Naive thymus-derived CD8-positive, alpha-beta T cell (primary cell): ENCODE data around the gene RFPL2. TPM values are rescaled to one million over a fixed set of nuclear protein-coding genes. Genes with fewer than 3 reads are reported as not detected.
"Not testable (repeated sequence)": the region's sequence is repeated elsewhere in the genome, so short reads cannot be mapped to it uniquely, and the experiment has no call there.

Experiments used
- ATAC-seq, 2 donors: fragments of 150-1000 bp; cut with Tn5 transposase in 1 of 2; sonication (Bioruptor Pico), chemical (Tn5 transposase) in 1 of 2; 1 replicate in 1 of 2; 2 replicates in 1 of 2; pipeline ENCODE4 v1.10.0; 2021; ENCODE audit warnings: mild to moderate bottlenecking in 2 of 2, moderate library complexity in 2 of 2
- POLR2A ChIA-PET: fragments of 350-600 bp; sonication (Branson Sonifier 250); formaldehyde crosslinking; loops from one replicate; lab custom pipeline; 2021; ENCODE audit warnings: antibody characterized with exemption; lab: Charles Lee
- DNase-seq, 10 donors: peaks; one replicate each; pipeline versions ENCODE4 v3.0.0 to v3.0.0-alpha.2; 2020 to 2022
- H3K27ac Mint-ChIP-seq, 10 donors: one replicate each; pipeline ENCODE4 v1.8.0; 2020 to 2022; ENCODE audit warnings: mild to moderate bottlenecking in 10 of 10, mixed read lengths in 10 of 10, moderate library complexity in 4 of 10, inconsistent platforms in 1 of 10
- H3K27me3 Mint-ChIP-seq, 5 donors: one replicate each; pipeline ENCODE4 v1.8.0; 2021 to 2022; ENCODE audit warnings: mixed read lengths in 5 of 5
- H3K36me3 Mint-ChIP-seq, 3 donors: one replicate each; pipeline ENCODE4 v1.8.0; 2020 to 2022; ENCODE audit warnings: mixed read lengths in 3 of 3, mild to moderate bottlenecking in 2 of 3, inconsistent platforms in 1 of 3
- H3K4me1 Mint-ChIP-seq, 4 donors: one replicate each; pipeline ENCODE4 v1.8.0; 2021 to 2022; ENCODE audit warnings: mixed read lengths in 4 of 4
- H3K4me3 Mint-ChIP-seq, 10 donors: one replicate each; pipeline ENCODE4 v1.8.0; 2020 to 2022; ENCODE audit warnings: mild to moderate bottlenecking in 10 of 10, mixed read lengths in 10 of 10, moderate library complexity in 6 of 10, inconsistent platforms in 1 of 10
- H3K9me3 Mint-ChIP-seq, 9 donors: one replicate each; pipeline ENCODE4 v1.8.0; 2020 to 2022; ENCODE audit warnings: mixed read lengths in 9 of 9, mild to moderate bottlenecking in 3 of 9, inconsistent platforms in 1 of 9, moderate library complexity in 1 of 9
- polyA plus RNA-seq, 3 donors: library from polyadenylated mRNA; unstranded; fragments of 300-500 nt; fragmentation: Illumina TruSeq; gene quantifications; one replicate each; pipeline ENCODE4 v1.2.3, GENCODE V29; 2021
- total RNA-seq, 8 experiments: library from RNA in 2 of 8; stranded (reverse) in 2 of 8; gene quantifications; one replicate each; pipeline ENCODE4 v1.2.3 and lab custom pipeline; 2021 to 2026

RFPL2 gene
- total and polyA plus RNA-seq, 5 experiments from 2014 or later, result 0.69 to 2.4 (median 0.81) TPM; not detected in 2

- H3K36me3 Mint-ChIP-seq, result no peaks in the 10 kb centered on the region
- H3K9me3 Mint-ChIP-seq, result peaks cover 0 to under 1% (median 0%) of the 10 kb centered on the region in 9 donors
- no peak overlapping the region for H3K4me3 Mint-ChIP-seq
- no peak overlapping the region for H3K27ac Mint-ChIP-seq
- H3K4me1 Mint-ChIP-seq, result peaks cover 0 to 3% (median 0%) of the 10 kb centered on the region in 4 donors
- POLR2A ChIA-PET, result no interaction called here
- ATAC-seq, result no peak
- no peak for DNase-seq
- H3K27me3 Mint-ChIP-seq, result peaks cover 19 to 40% (median 20%) of the 10 kb centered on the region in 5 donors
Observed at GRCh38 chr22:32181043-32181442, 23.8 kb downstream of the RFPL2 start.

GRCh38 chr22:32177221-32177765, 27.6 kb downstream of the RFPL2 start:
- peaks cover 0 to 6% (median 0%) of the 10 kb centered on the region in 4 donors for H3K4me1 Mint-ChIP-seq

GRCh38 chr22:32175683-32176644, 28.9 kb downstream of the RFPL2 start:
- Mint-ChIP-seq H3K9me3 (no peaks in the 10 kb centered on the region), H3K27me3 (peaks cover 25 to 58% (median 32%) of the 10 kb centered on the region in 5 donors), H3K4me1 (peaks cover 0 to 6% (median 0%) of the 10 kb centered on the region in 4 donors), H3K36me3 (no peaks in the 10 kb centered on the region), H3K4me3 (peak overlapping the region in 3 of 10 donors; percentile 18 to 38 (median 37)), H3K27ac (no peak overlapping the region)
- ATAC-seq (no peak), DNase-seq (no peak)
- POLR2A ChIA-PET, result no interaction called here

More at GRCh38 chr22:32177221-32177765, 27.6 kb downstream of the RFPL2 start:
- ATAC-seq (no peak), DNase-seq (no peak)
- Mint-ChIP-seq H3K9me3 (no peaks in the 10 kb centered on the region), H3K27me3 (peaks cover 25 to 58% (median 32%) of the 10 kb centered on the region in 5 donors), H3K36me3 (no peaks in the 10 kb centered on the region), H3K4me3 (no peak overlapping the region), H3K27ac (no peak overlapping the region)
- POLR2A ChIA-PET, result no interaction called here

- POLR2A ChIA-PET, result no interaction called here
- peaks cover 0 to 6% (median 0%) of the 10 kb centered on the region in 4 donors for H3K4me1 Mint-ChIP-seq
- no peaks in the 10 kb centered on the region for H3K36me3 Mint-ChIP-seq
- peaks cover 25 to 58% (median 32%) of the 10 kb centered on the region in 5 donors for H3K27me3 Mint-ChIP-seq
- DNase-seq (no peak), ATAC-seq (no peak)
- H3K4me3 Mint-ChIP-seq, result no peak overlapping the region
- H3K9me3 Mint-ChIP-seq, result no peaks in the 10 kb centered on the region
- no peak overlapping the region for H3K27ac Mint-ChIP-seq
Observed at GRCh38 chr22:32175115-32175514, 29.8 kb downstream of the RFPL2 start.

- POLR2A ChIA-PET, result no interaction called here
- peak overlapping the region in 2 of 10 donors; percentile 3 to 20 for H3K27ac Mint-ChIP-seq
Observed at GRCh38 chr22:32165681-32166080, 39.2 kb downstream of the RFPL2 start.

GRCh38 chr22:32164075-32164860, 40.6 kb downstream of the RFPL2 start:
- ATAC-seq (no peak), DNase-seq (no peak)
- Mint-ChIP-seq H3K27me3 (peaks cover 2 to 20% (median 10%) of the 10 kb centered on the region in 5 donors), H3K4me1 (peaks cover 0 to 5% (median 4%) of the 10 kb centered on the region in 4 donors), H3K9me3 (no peaks in the 10 kb centered on the region), H3K27ac (no peak overlapping the region), H3K36me3 (no peaks in the 10 kb centered on the region), H3K4me3 (no peak overlapping the region)
- POLR2A ChIA-PET, result no interaction called here

More at GRCh38 chr22:32165681-32166080, 39.2 kb downstream of the RFPL2 start:
- Mint-ChIP-seq H3K9me3 (no peaks in the 10 kb centered on the region), H3K4me1 (peaks cover 0 to 5% (median 4%) of the 10 kb centered on the region in 4 donors), H3K4me3 (no peak overlapping the region), H3K27me3 (peaks cover 2 to 20% (median 10%) of the 10 kb centered on the region in 5 donors), H3K36me3 (no peaks in the 10 kb centered on the region)
- DNase-seq (no peak), ATAC-seq (no peak)

- POLR2A ChIA-PET, result not testable (repeated sequence)
Observed at GRCh38 chr22:32160411-32160810, 44.5 kb downstream of the RFPL2 start.

GRCh38 chr22:32158712-32159533, 46.0 kb downstream of the RFPL2 start, which contains the start of gene C22orf42:
Gene C22orf42 (minus strand): TSS chr22:32159303. CDS start chr22:32159215, 88 bp downstream.
- POLR2A ChIA-PET, result no interaction called here
- Mint-ChIP-seq H3K9me3 (no peaks in the 10 kb centered on the region), H3K27me3 (peaks cover 0 to 6% (median 5%) of the 10 kb centered on the region in 5 donors), H3K4me3 (no peak within 1 kb of the TSS), H3K36me3 (no peaks in the 10 kb centered on the region), H3K4me1 (peaks cover 0 to 2% (median 1%) of the 10 kb centered on the region in 4 donors), H3K27ac (no peak within 1 kb of the TSS)
- DNase-seq, result no peak
- ATAC-seq, result no peak

More at GRCh38 chr22:32160411-32160810, 44.5 kb downstream of the RFPL2 start:
- H3K27me3 Mint-ChIP-seq, result peaks cover 0 to 11% (median 9%) of the 10 kb centered on the region in 5 donors
- not testable (repeated sequence) for DNase-seq, ATAC-seq, H3K36me3 Mint-ChIP-seq, H3K27ac Mint-ChIP-seq, H3K9me3 Mint-ChIP-seq, H3K4me3 Mint-ChIP-seq, H3K4me1 Mint-ChIP-seq

- ATAC-seq, POLR2A ChIA-PET, DNase-seq, H3K27ac Mint-ChIP-seq, H3K4me1 Mint-ChIP-seq, H3K36me3 Mint-ChIP-seq, H3K9me3 Mint-ChIP-seq, H3K27me3 Mint-ChIP-seq, H3K4me3 Mint-ChIP-seq: not testable (repeated sequence)
Observed at GRCh38 chr22:32157632-32158031, 47.2 kb downstream of the RFPL2 start.

- DNase-seq, ATAC-seq, H3K9me3 Mint-ChIP-seq, POLR2A ChIA-PET, H3K27ac Mint-ChIP-seq, H3K4me3 Mint-ChIP-seq, H3K27me3 Mint-ChIP-seq, H3K4me1 Mint-ChIP-seq, H3K36me3 Mint-ChIP-seq: not testable (repeated sequence)
Observed at GRCh38 chr22:32154727-32155126, 50.1 kb downstream of the RFPL2 start.

GRCh38 chr22:32151641-32152040, 53.2 kb downstream of the RFPL2 start:
- POLR2A ChIA-PET, DNase-seq, H3K4me3 Mint-ChIP-seq, H3K27me3 Mint-ChIP-seq, ATAC-seq: not testable (repeated sequence)
- peak overlapping the region in 1 of 10 donors; percentile 24 for H3K27ac Mint-ChIP-seq
- peaks cover 0 to 12% (median 9%) of the 10 kb centered on the region in 3 donors for H3K36me3 Mint-ChIP-seq
- peaks cover 0 to 20% (median 9%) of the 10 kb centered on the region in 9 donors for H3K9me3 Mint-ChIP-seq
- H3K4me1 Mint-ChIP-seq, result peaks cover 0 to 10% (median 1%) of the 10 kb centered on the region in 4 donors
